Measurements from ENCODE around the gene ITGAL.

DNA sequence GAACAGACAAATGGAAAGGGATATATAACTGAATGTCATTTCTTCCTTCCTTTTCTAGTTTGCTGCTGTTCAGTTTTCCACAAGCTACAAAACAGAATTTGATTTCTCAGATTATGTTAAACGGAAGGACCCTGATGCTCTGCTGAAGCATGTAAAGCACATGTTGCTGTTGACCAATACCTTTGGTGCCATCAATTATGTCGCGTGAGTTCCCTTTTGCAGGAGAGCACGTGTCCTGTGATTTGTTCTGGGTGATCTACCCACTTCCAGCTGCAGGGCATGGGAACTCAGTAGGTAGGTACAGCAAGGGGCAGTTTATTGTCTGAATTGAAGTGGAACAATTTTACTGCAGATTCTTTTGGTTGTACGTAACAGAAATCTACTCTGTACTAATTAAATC lies 8.8 kb downstream of the ITGAL start:
- TF ChIP-seq, protein P1, sequence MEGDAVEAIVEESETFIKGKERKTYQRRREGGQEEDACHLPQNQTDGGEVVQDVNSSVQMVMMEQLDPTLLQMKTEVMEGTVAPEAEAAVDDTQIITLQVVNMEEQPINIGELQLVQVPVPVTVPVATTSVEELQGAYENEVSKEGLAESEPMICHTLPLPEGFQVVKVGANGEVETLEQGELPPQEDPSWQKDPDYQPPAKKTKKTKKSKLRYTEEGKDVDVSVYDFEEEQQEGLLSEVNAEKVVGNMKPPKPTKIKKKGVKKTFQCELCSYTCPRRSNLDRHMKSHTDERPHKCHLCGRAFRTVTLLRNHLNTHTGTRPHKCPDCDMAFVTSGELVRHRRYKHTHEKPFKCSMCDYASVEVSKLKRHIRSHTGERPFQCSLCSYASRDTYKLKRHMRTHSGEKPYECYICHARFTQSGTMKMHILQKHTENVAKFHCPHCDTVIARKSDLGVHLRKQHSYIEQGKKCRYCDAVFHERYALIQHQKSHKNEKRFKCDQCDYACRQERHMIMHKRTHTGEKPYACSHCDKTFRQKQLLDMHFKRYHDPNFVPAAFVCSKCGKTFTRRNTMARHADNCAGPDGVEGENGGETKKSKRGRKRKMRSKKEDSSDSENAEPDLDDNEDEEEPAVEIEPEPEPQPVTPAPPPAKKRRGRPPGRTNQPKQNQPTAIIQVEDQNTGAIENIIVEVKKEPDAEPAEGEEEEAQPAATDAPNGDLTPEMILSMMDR (optimal IDR thresholded peaks at IDR 0.05 in 1 of 3, IDR thresholded peaks at IDR 0.05 in 1 of 3, conservative IDR thresholded peaks at IDR 0.05 in 1 of 3; ENCODE audit: extremely low read depth in 1 of 3, insufficient read depth in 2 of 3, low read length in 3 of 3): no peak
- no peak for TF ChIP-seq EZH2 (IDR thresholded peaks at IDR 0.05; ENCODE audit: low read length)

Data from keratinocyte (primary cell).